Loucy (cell line): ENCODE measurements around the gene MRPL39.

Experiments used
- EZH2phosphoT487 ChIP-seq: fragments of 200-600 bp; IDR thresholded peaks from 2 replicates; pipeline ENCODE4 v1.6.1; 2018; ENCODE audit warnings: antibody characterized with exemption, mild to moderate bottlenecking, moderate library complexity, borderline replicate concordance
- TF ChIP-seq, protein P1 (sequence below): fragments of 200-600 bp; sonication (generic); conservative IDR thresholded peaks from 2 replicates; pipeline ENCODE4 v1.5.1; 2014; ENCODE audit warnings: mild to moderate bottlenecking, antibody characterized with exemption, low read length

GRCh38 chr21:25582888-25583287 is 24.4 kb downstream of the MRPL39 start:
- TF ChIP-seq, protein P1, sequence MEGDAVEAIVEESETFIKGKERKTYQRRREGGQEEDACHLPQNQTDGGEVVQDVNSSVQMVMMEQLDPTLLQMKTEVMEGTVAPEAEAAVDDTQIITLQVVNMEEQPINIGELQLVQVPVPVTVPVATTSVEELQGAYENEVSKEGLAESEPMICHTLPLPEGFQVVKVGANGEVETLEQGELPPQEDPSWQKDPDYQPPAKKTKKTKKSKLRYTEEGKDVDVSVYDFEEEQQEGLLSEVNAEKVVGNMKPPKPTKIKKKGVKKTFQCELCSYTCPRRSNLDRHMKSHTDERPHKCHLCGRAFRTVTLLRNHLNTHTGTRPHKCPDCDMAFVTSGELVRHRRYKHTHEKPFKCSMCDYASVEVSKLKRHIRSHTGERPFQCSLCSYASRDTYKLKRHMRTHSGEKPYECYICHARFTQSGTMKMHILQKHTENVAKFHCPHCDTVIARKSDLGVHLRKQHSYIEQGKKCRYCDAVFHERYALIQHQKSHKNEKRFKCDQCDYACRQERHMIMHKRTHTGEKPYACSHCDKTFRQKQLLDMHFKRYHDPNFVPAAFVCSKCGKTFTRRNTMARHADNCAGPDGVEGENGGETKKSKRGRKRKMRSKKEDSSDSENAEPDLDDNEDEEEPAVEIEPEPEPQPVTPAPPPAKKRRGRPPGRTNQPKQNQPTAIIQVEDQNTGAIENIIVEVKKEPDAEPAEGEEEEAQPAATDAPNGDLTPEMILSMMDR: no peak
- TF ChIP-seq EZH2phosphoT487: no peak
